ENCODE data around the gene IGFBP1. TPM values are rescaled to one million over a fixed set of nuclear protein-coding genes. Genes with fewer than 3 reads are reported as not detected.

Gene IGFBP1
- total and polyA plus RNA-seq, 2 of the 13 experiments (the other 11 are each of a cell fraction or from before 2014, with no cell fraction given), result 5.4 to 885 TPM

- no peak for TF ChIP-seq GPBP1L1 (CRISPR knock-in tag; IDR thresholded peaks at IDR 0.05)
- no peak for TF ChIP-seq KIAA2018 (CRISPR knock-in tag; IDR thresholded peaks at IDR 0.05; ENCODE audit: borderline replicate concordance)
- TF ChIP-seq ZNF264 (CRISPR knock-in tag; IDR thresholded peaks at IDR 0.05), result peak; percentile 98
- TF ChIP-seq ZBTB20 (CRISPR knock-in tag; IDR thresholded peaks at IDR 0.05; ENCODE audit: borderline replicate concordance, low read depth), result no peak; the same call in 1 of the 2 replicates
- TF ChIP-seq MIXL1 (CRISPR knock-in tag; IDR thresholded peaks at IDR 0.05), result peak; percentile 97
- TF ChIP-seq TBX3 (IDR thresholded peaks at IDR 0.05; ENCODE audit: borderline replicate concordance), result peak; percentile 68; the same call in 1 of the 2 replicates
- peak; percentile 88 for TF ChIP-seq HOXA3 (CRISPR knock-in tag; IDR thresholded peaks at IDR 0.05)
- no peak for TF ChIP-seq GTF2F1 (IDR thresholded peaks at IDR 0.05; ENCODE audit: low read length)
- peak; percentile 94 for TF ChIP-seq ZNF263 (CRISPR knock-in tag; IDR thresholded peaks at IDR 0.05)
- no peak for TF ChIP-seq XRCC5 (optimal IDR thresholded peaks at IDR 0.05; ENCODE audit: low read length)
- peak; percentile 98; the same call in 1 of the 2 replicates for TF ChIP-seq ETV5 (CRISPR knock-in tag; IDR thresholded peaks at IDR 0.05; ENCODE audit: borderline replicate concordance)
- no peak; the same call in 1 of the 2 replicates for TF ChIP-seq MNT (IDR thresholded peaks at IDR 0.05)
- 0 out of 2 replicates have a peak, but pooled peaks have one; percentile 2 for TF ChIP-seq ZNF709 (CRISPR knock-in tag; IDR thresholded peaks at IDR 0.05)
- peak; percentile 91 for TF ChIP-seq FOXP1 (IDR thresholded peaks at IDR 0.05)
- TF ChIP-seq FOXP1 (CRISPR knock-in tag; IDR thresholded peaks at IDR 0.05), result peak; percentile 100
- peak; percentile 89; the same call in 1 of the 2 replicates for TF ChIP-seq ZNF337 (CRISPR knock-in tag; IDR thresholded peaks at IDR 0.05; ENCODE audit: borderline replicate concordance, low read depth)
- TF ChIP-seq ZBTB21 (CRISPR knock-in tag; IDR thresholded peaks at IDR 0.05), result no peak
- TF ChIP-seq PHF20 (CRISPR knock-in tag; IDR thresholded peaks at IDR 0.05), result peak; percentile 33; the same call in 1 of the 2 replicates
- peak; percentile 84; the same call in 1 of the 2 replicates for TF ChIP-seq MIER2 (CRISPR knock-in tag; IDR thresholded peaks at IDR 0.05)
- no peak for TF ChIP-seq PAX8 (CRISPR knock-in tag; IDR thresholded peaks at IDR 0.05; ENCODE audit: borderline replicate concordance)
- peak; percentile 32; the same call in 1 of the 2 replicates for TF ChIP-seq ZNF768 (CRISPR knock-in tag; IDR thresholded peaks at IDR 0.05)
These were observed 2.9 kb upstream of the IGFBP1 start (continued) for GRCh38 chr7:45885264-45885882.

All from HepG2 (cell line).